ENCODE data around the gene AMBP. TPM values are rescaled to one million over a fixed set of nuclear protein-coding genes. Genes with fewer than 3 reads are reported as not detected.

AMBP gene
- polyA plus RNA-seq (2013, experiment 1 of 2), result 0.06 TPM
- polyA plus RNA-seq (2013, experiment 2 of 2), result 0.11 TPM

GRCh38 chr9:114078021-114078780 is at the start of gene AMBP:
TSS of gene AMBP (minus strand) at chr9:114078300. CDS start at chr9:114078209, 91 bp downstream.
- Histone ChIP-seq H2BK5ac (ENCODE audit: low read length) (peak within 1 kb of the TSS; percentile 7), H2BK12ac (ENCODE audit: low read length) (no peak within 1 kb of the TSS), H3K18ac (ENCODE audit: low read length) (peak within 1 kb of the TSS; percentile 78), H3K9ac (ENCODE audit: low read depth, low read length, poor library complexity) (no peak within 1 kb of the TSS), H3K4me1 (ENCODE audit: control insufficient read depth in 2 of 2, insufficient read depth in 1 of 2, low read depth in 1 of 2, low read length in 2 of 2) (peaks cover 0 to 6% of the 10 kb centered on the region in 2 donors), H2BK15ac (ENCODE audit: low read length) (no peak within 1 kb of the TSS), H3K14ac (ENCODE audit: low read length) (no peak within 1 kb of the TSS), H3K9me3 (replicated peaks in 1 of 2; ENCODE audit: control insufficient read depth in 2 of 2, insufficient read depth in 1 of 2, low read depth in 1 of 2, low read length in 2 of 2) (no peaks in the 10 kb centered on the region), H3K36me3 (replicated peaks in 1 of 2; ENCODE audit: control insufficient read depth in 2 of 2, insufficient read depth in 2 of 2, low read length in 2 of 2) (no peaks in the 10 kb centered on the region), H4K8ac (ENCODE audit: low read depth, low read length) (no peak within 1 kb of the TSS), H3K4me2 (ENCODE audit: insufficient read depth, low read length, poor library complexity, severe bottlenecking) (no peak within 1 kb of the TSS), H3K4me3 (ENCODE audit: low read length in 2 of 2) (no peak within 1 kb of the TSS), H3K4ac (ENCODE audit: low read length) (no peak within 1 kb of the TSS), H2AK5ac (ENCODE audit: low read depth, low read length) (peak within 1 kb of the TSS; percentile 76), H2AFZ (ENCODE audit: low read length) (no peak within 1 kb of the TSS), H3K27ac (replicated peaks; ENCODE audit: low read length) (no peak within 1 kb of the TSS), H2BK120ac (ENCODE audit: low read depth, low read length) (no peak within 1 kb of the TSS), H4K91ac (ENCODE audit: low read depth, low read length, poor library complexity) (no peak within 1 kb of the TSS), H3K79me1 (ENCODE audit: low read depth, low read length) (no peaks in the 10 kb centered on the region), H3K23ac (ENCODE audit: low read depth, low read length, poor library complexity) (peak within 1 kb of the TSS; percentile 14), H3K27me3 (ENCODE audit: control insufficient read depth in 3 of 3, insufficient read depth in 3 of 3, low read depth in 1 of 3, low read length in 3 of 3) (no peaks in the 10 kb centered on the region)
- no CpG with 5 or more reads among the region's 16 CpGs for WGBS, 2 donors (ENCODE audit: extremely low coverage in 2 of 2, insufficient read length in 2 of 2, insufficient replicate concordance in 1 of 2)
- DNase-seq (ENCODE audit: low spot score), result no peak

- no CpG with 5 or more reads among the region's 13 CpGs for WGBS, 2 donors (ENCODE audit: extremely low coverage in 2 of 2, insufficient read length in 2 of 2, insufficient replicate concordance in 1 of 2)
- no peak overlapping the region for H3K23ac ChIP-seq (ENCODE audit: low read depth, low read length, poor library complexity)
- peaks cover 0 to 6% of the 10 kb centered on the region in 2 donors for H3K4me1 ChIP-seq (ENCODE audit: control insufficient read depth in 2 of 2, insufficient read depth in 1 of 2, low read depth in 1 of 2, low read length in 2 of 2)
- no peak overlapping the region for H3K14ac ChIP-seq (ENCODE audit: low read length)
- no peaks in the 10 kb centered on the region for H3K79me1 ChIP-seq (ENCODE audit: low read depth, low read length)
- H3K18ac ChIP-seq (ENCODE audit: low read length), result peak overlapping the region; percentile 42
- H3K4me2 ChIP-seq (ENCODE audit: insufficient read depth, low read length, poor library complexity, severe bottlenecking), result no peak overlapping the region
- H2AK5ac ChIP-seq (ENCODE audit: low read depth, low read length), result peak overlapping the region; percentile 51
- H3K9ac ChIP-seq (ENCODE audit: low read depth, low read length, poor library complexity), result no peak overlapping the region
- no peak overlapping the region for H3K4me3 ChIP-seq (ENCODE audit: low read length in 2 of 2)
- H3K27me3 ChIP-seq (ENCODE audit: control insufficient read depth in 3 of 3, insufficient read depth in 3 of 3, low read depth in 1 of 3, low read length in 3 of 3), result peaks cover 0 to 31% (median 0%) of the 10 kb centered on the region in 3 experiments
- no peak overlapping the region for H2BK120ac ChIP-seq (ENCODE audit: low read depth, low read length)
- H3K27ac ChIP-seq (replicated peaks; ENCODE audit: low read length), result no peak overlapping the region
- no peak overlapping the region for H2BK12ac ChIP-seq (ENCODE audit: low read length)
- H3K4ac ChIP-seq (ENCODE audit: low read length), result no peak overlapping the region
- H2AFZ ChIP-seq (ENCODE audit: low read length), result no peak overlapping the region
- no peak for DNase-seq (ENCODE audit: low spot score)
- no peak overlapping the region for H2BK15ac ChIP-seq (ENCODE audit: low read length)
- H2BK5ac ChIP-seq (ENCODE audit: low read length), result no peak overlapping the region
- H4K91ac ChIP-seq (ENCODE audit: low read depth, low read length, poor library complexity), result no peak overlapping the region
- H3K9me3 ChIP-seq (replicated peaks in 1 of 2; ENCODE audit: control insufficient read depth in 2 of 2, insufficient read depth in 1 of 2, low read depth in 1 of 2, low read length in 2 of 2), result peaks cover 2 to 3% of the 10 kb centered on the region in 2 donors
- no peak overlapping the region for H4K8ac ChIP-seq (ENCODE audit: low read depth, low read length)
- no peaks in the 10 kb centered on the region for H3K36me3 ChIP-seq (replicated peaks in 1 of 2; ENCODE audit: control insufficient read depth in 2 of 2, insufficient read depth in 2 of 2, low read length in 2 of 2)
These were observed 48.4 kb upstream of the AMBP start for GRCh38 chr9:114126247-114127060.

- Histone ChIP-seq H4K8ac (ENCODE audit: low read depth, low read length) (no peak overlapping the region), H3K4me1 (ENCODE audit: control insufficient read depth in 2 of 2, insufficient read depth in 1 of 2, low read depth in 1 of 2, low read length in 2 of 2) (peaks cover 0 to 6% of the 10 kb centered on the region in 2 donors), H2BK120ac (ENCODE audit: low read depth, low read length) (no peak overlapping the region), H3K4ac (ENCODE audit: low read length) (no peak overlapping the region), H3K23ac (ENCODE audit: low read depth, low read length, poor library complexity) (no peak overlapping the region), H3K9ac (ENCODE audit: low read depth, low read length, poor library complexity) (no peak overlapping the region), H3K79me1 (ENCODE audit: low read depth, low read length) (no peaks in the 10 kb centered on the region), H4K91ac (ENCODE audit: low read depth, low read length, poor library complexity) (no peak overlapping the region), H3K36me3 (replicated peaks in 1 of 2; ENCODE audit: control insufficient read depth in 2 of 2, insufficient read depth in 2 of 2, low read length in 2 of 2) (no peaks in the 10 kb centered on the region), H2BK12ac (ENCODE audit: low read length) (no peak overlapping the region), H3K9me3 (replicated peaks in 1 of 2; ENCODE audit: control insufficient read depth in 2 of 2, insufficient read depth in 1 of 2, low read depth in 1 of 2, low read length in 2 of 2) (peaks cover 2 to 3% of the 10 kb centered on the region in 2 donors), H3K27ac (replicated peaks; ENCODE audit: low read length) (no peak overlapping the region), H3K18ac (ENCODE audit: low read length) (no peak overlapping the region), H3K4me3 (ENCODE audit: low read length in 2 of 2) (peak overlapping the region in 1 of 2 donors; percentile 16), H2BK15ac (ENCODE audit: low read length) (no peak overlapping the region), H3K14ac (ENCODE audit: low read length) (no peak overlapping the region), H3K4me2 (ENCODE audit: insufficient read depth, low read length, poor library complexity, severe bottlenecking) (no peak overlapping the region), H2AK5ac (ENCODE audit: low read depth, low read length) (no peak overlapping the region), H3K27me3 (ENCODE audit: control insufficient read depth in 3 of 3, insufficient read depth in 3 of 3, low read depth in 1 of 3, low read length in 3 of 3) (peaks cover 0 to 25% (median 0%) of the 10 kb centered on the region in 3 experiments), H2AFZ (ENCODE audit: low read length) (no peak overlapping the region), H2BK5ac (ENCODE audit: low read length) (no peak overlapping the region)
- no CpG with 5 or more reads among the region's 10 CpGs for WGBS, 2 donors (ENCODE audit: extremely low coverage in 2 of 2, insufficient read length in 2 of 2, insufficient replicate concordance in 1 of 2)
- no peak for DNase-seq (ENCODE audit: low spot score)
These were observed 47.4 kb upstream of the AMBP start for GRCh38 chr9:114125476-114126013.
